Measurements from ENCODE around the gene LDAF1. TPM values are rescaled to one million over a fixed set of nuclear protein-coding genes. Genes with fewer than 3 reads are reported as not detected.

Gene LDAF1
- total RNA-seq, 4 donors from 2014 or later, result 96.2 to 211 (median 200) TPM

- TF ChIP-seq EP300 (IDR thresholded peaks at IDR 0.05), result no peak
- TF ChIP-seq POLR2A (IDR thresholded peaks at IDR 0.05), result no peak
- TF ChIP-seq POLR2AphosphoS5 (IDR thresholded peaks at IDR 0.05), result no peak
- TF ChIP-seq, protein P1, sequence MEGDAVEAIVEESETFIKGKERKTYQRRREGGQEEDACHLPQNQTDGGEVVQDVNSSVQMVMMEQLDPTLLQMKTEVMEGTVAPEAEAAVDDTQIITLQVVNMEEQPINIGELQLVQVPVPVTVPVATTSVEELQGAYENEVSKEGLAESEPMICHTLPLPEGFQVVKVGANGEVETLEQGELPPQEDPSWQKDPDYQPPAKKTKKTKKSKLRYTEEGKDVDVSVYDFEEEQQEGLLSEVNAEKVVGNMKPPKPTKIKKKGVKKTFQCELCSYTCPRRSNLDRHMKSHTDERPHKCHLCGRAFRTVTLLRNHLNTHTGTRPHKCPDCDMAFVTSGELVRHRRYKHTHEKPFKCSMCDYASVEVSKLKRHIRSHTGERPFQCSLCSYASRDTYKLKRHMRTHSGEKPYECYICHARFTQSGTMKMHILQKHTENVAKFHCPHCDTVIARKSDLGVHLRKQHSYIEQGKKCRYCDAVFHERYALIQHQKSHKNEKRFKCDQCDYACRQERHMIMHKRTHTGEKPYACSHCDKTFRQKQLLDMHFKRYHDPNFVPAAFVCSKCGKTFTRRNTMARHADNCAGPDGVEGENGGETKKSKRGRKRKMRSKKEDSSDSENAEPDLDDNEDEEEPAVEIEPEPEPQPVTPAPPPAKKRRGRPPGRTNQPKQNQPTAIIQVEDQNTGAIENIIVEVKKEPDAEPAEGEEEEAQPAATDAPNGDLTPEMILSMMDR (IDR thresholded peaks at IDR 0.05), result no peak
- Histone ChIP-seq H3K27ac (no peak overlapping the region), H3K9me3 (no peaks in the 10 kb centered on the region), H3K27me3 (no peaks in the 10 kb centered on the region), H3K36me3 (peaks cover 66% of the 10 kb centered on the region), H3K4me1 (no peaks in the 10 kb centered on the region), H3K4me3 (no peak overlapping the region)
- 85% methylated on average over 3 of the region's 3 CpGs for WGBS
- no peak for DNase-seq (ENCODE audit: low spot score in 2 of 2)
Measured at GRCh38 chr16:21179983-21180365, 21.5 kb downstream of the LDAF1 start.

GRCh38 chr16:21183995-21184394, 25.5 kb downstream of the LDAF1 start:
- Histone ChIP-seq H3K4me3 (no peak overlapping the region), H3K4me1 (peaks cover 7% of the 10 kb centered on the region), H3K27me3 (no peaks in the 10 kb centered on the region), H3K9me3 (no peaks in the 10 kb centered on the region), H3K27ac (no peak overlapping the region), H3K36me3 (peaks cover 34% of the 10 kb centered on the region)
- no peak for DNase-seq (ENCODE audit: low spot score in 2 of 2)
- 90% methylated on average over 3 of the region's 3 CpGs for WGBS
- no peak for TF ChIP-seq POLR2A (IDR thresholded peaks at IDR 0.05)
- no peak for TF ChIP-seq POLR2AphosphoS5 (IDR thresholded peaks at IDR 0.05)
- TF ChIP-seq EP300 (IDR thresholded peaks at IDR 0.05), result no peak
- TF ChIP-seq, protein P1 (IDR thresholded peaks at IDR 0.05), result no peak

GRCh38 chr16:21184834-21185233, 26.4 kb downstream of the LDAF1 start:
- peaks cover 7% of the 10 kb centered on the region for H3K4me1 ChIP-seq
- H3K4me3 ChIP-seq, result no peak overlapping the region
- no peaks in the 10 kb centered on the region for H3K27me3 ChIP-seq
- H3K9me3 ChIP-seq, result no peaks in the 10 kb centered on the region
- DNase-seq (ENCODE audit: low spot score in 2 of 2), result no peak
- TF ChIP-seq POLR2A (IDR thresholded peaks at IDR 0.05), result no peak
- H3K36me3 ChIP-seq, result peaks cover 26% of the 10 kb centered on the region
- H3K27ac ChIP-seq, result no peak overlapping the region
- WGBS, result 71% methylated on average over 3 of the region's 3 CpGs

DNA sequence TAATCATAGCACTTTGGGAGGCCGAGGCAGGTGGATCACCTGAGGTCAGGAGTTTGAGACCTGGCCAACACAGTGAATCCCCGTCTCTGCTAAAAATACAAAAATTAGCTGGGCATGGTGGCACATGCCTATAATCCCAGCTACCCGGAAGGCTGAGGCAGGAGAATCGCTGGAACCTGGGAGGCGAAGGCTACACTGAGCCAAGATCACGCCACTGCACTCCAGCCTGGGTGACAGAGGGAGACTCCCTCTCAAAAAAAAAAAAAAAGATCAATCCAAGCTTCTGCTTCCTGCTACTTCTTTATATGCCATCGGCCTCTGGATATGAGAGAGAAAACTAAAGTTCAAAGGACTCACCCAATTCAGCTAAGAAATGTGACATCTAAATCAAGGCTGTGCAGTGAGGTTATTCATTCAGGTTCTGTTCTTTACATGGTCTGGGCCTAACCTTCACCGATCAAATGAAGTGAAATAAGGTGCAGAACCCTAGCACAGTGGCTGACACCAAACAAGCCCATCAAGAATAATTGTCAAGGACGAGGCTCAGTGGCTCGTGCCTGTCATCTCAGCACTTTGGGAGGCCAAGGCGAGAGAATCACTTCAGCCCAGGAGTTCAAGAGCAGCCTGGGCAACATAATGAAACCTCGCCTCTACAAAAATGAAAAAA, 27.3 kb downstream of the LDAF1 start:
- TF ChIP-seq POLR2A (IDR thresholded peaks at IDR 0.05) (no peak), POLR2AphosphoS5 (IDR thresholded peaks at IDR 0.05) (no peak), EP300 (IDR thresholded peaks at IDR 0.05) (no peak)
- TF ChIP-seq, protein P1 (IDR thresholded peaks at IDR 0.05), result no peak
- no peaks in the 10 kb centered on the region for H3K27me3 ChIP-seq
- H3K4me1 ChIP-seq, result peaks cover 7% of the 10 kb centered on the region
- WGBS, result 66% methylated on average over 12 of the region's 12 CpGs
- no peak overlapping the region for H3K4me3 ChIP-seq
- H3K9me3 ChIP-seq, result no peaks in the 10 kb centered on the region
- H3K27ac ChIP-seq, result no peak overlapping the region
- no peak for DNase-seq (ENCODE audit: low spot score in 2 of 2)
- peaks cover 19% of the 10 kb centered on the region for H3K36me3 ChIP-seq

DNA sequence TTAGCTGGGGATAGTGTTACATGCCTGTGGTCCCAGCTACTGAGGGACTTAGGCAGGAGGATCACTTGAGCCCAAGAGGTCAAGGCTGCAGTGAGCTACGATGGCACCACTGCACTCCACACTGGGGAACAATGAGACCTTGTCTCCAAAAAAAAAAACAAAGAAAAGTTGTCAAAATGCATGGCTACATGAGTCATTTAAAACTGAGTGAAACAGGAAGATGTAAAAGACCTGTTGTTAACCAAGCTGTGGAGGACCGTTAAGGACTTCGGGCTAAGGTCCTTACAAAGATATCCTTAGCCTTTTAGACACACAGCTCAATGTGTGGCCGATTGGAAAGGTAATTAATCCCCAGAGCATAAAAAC, 27.8 kb downstream of the LDAF1 start:
- no peak overlapping the region for H3K4me3 ChIP-seq
- H3K27me3 ChIP-seq, result no peaks in the 10 kb centered on the region
- H3K36me3 ChIP-seq, result peaks cover 14% of the 10 kb centered on the region
- H3K4me1 ChIP-seq, result peaks cover 7% of the 10 kb centered on the region
- TF ChIP-seq POLR2AphosphoS5 (IDR thresholded peaks at IDR 0.05), result no peak
- TF ChIP-seq EP300 (IDR thresholded peaks at IDR 0.05), result no peak
- TF ChIP-seq POLR2A (IDR thresholded peaks at IDR 0.05), result no peak
- TF ChIP-seq, protein P1 (IDR thresholded peaks at IDR 0.05), result no peak
- WGBS, result 74% methylated on average over 4 of the region's 4 CpGs
- H3K27ac ChIP-seq, result no peak overlapping the region
- no peaks in the 10 kb centered on the region for H3K9me3 ChIP-seq
- no peak for DNase-seq (ENCODE audit: low spot score in 2 of 2)

DNA sequence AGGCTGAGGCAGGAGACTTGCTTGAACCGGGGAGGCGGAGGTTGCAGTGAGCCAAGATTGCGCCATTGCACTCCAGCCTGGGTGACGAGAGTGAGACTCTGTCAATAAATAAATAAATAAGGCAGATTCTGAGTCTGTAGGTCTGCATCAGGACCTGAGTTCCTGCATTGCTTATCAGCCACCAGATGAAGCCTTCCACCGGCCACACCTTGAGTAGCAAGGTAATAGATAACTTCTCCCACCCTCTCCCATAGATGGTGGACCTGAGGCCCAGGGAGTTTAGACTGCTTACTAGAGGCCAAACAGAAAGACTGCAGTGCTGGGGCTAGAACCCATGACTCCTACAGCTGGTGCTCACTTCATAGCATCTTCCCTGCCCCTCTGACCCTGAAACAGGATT, 30.8 kb downstream of the LDAF1 start:
- TF ChIP-seq, protein P1 (IDR thresholded peaks at IDR 0.05), result no peak
- no peak for TF ChIP-seq EP300 (IDR thresholded peaks at IDR 0.05)
- no peak for TF ChIP-seq POLR2AphosphoS5 (IDR thresholded peaks at IDR 0.05)
- no peak for TF ChIP-seq POLR2A (IDR thresholded peaks at IDR 0.05)
- DNase-seq (ENCODE audit: low spot score in 2 of 2), result no peak
- Histone ChIP-seq H3K4me3 (no peak overlapping the region), H3K27me3 (no peaks in the 10 kb centered on the region), H3K9me3 (no peaks in the 10 kb centered on the region), H3K36me3 (no peaks in the 10 kb centered on the region), H3K27ac (no peak overlapping the region), H3K4me1 (peaks cover 7% of the 10 kb centered on the region)
- 83% methylated on average over 5 of the region's 5 CpGs for WGBS
